Activated T-cell treated with anti-CD3 and anti-CD28 coated beads for 24 hours (primary cell): ENCODE data around the gene DNMT3A.

Experiments used
- DNase-seq: peaks from one replicate; pipeline ENCODE4 v3.0.0-alpha.2; 2020; ENCODE audit warnings: low read depth

Gene DNMT3A

DNA sequence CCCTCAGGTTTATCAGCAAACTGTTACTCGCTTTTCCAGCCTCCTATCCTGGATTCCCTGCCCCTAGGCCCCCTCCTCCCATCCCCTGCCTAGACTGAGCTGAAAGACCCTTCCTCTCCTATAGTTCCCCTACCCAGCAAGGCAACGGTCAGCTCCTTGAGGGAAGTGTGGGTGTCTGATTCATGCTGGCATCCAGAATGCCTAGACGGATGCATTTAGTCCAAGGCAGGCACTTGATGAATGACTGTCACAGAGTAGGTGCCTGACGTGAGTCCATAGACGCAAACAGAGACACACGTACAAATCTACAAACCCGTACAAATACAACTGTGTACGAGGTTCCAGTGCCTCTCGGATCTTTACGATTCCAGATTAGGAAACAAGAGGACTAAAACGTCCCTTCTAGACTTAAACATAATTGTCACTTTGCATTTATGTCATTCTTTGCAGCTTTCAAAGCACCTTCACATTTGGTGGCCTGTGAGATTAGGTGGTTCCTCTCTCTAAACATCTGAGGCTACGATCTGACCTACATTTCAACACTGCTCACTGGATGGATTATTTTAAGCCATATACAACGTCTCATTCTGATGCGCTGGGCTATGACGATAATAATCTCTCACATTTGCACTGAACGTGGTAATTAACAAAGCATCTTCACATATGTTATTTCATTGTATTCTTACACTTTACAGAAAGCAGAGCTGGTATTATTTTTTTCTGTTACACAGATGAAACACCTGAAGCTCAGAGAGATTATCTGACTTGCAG, 36.7 kb downstream of the DNMT3A start:
- DNase-seq = no peak

DNA sequence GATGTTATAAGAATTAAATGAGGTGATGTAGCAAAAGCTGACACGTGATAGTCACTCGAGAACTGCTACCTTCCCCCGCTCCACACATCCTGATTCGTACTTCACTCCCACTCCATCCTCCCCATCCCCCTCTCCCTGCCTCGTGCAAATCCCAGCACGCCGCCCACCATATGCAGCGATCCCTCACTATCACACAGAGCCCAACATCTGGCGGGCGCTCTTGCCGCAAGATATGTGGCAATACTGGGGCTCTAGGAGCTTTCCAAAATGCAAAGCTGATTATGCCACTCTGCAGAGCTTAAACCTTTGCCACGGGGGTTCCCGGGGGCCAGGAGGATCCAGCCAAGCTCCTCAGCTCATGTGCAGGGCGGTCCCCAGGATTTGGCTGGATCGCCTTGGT, 37.4 kb downstream of the DNMT3A start:
- no peak for DNase-seq

DNA sequence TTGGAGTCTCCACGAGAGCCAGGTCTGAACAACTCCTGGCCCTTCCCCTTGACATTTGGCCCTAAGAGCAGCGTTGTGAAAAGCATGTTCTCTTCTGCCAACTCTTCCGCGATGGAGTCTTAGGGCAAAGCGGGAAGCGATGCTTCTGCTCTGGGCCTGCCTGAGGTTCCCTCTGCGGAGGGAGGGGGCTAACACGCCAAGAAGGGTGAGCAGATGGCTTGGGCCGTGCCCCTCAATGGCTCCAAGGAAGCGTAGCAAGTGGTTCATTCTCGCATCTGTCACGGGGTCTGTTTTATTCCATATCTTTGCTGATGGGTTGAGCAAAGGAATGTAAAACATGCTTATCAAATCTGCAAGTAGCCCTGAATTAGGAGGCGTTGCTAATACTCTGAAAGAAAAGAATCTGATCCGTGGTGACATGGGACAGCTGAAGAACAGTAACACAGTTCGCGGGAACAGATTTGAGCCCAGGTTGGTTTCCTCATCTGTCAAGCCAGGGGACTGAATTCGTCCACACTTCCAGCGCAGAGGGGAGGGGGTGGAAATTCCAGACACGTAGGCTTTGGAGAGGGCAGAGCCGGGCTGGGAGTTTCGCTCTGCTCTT, 38.0 kb downstream of the DNMT3A start:
- DNase-seq = no peak

DNA sequence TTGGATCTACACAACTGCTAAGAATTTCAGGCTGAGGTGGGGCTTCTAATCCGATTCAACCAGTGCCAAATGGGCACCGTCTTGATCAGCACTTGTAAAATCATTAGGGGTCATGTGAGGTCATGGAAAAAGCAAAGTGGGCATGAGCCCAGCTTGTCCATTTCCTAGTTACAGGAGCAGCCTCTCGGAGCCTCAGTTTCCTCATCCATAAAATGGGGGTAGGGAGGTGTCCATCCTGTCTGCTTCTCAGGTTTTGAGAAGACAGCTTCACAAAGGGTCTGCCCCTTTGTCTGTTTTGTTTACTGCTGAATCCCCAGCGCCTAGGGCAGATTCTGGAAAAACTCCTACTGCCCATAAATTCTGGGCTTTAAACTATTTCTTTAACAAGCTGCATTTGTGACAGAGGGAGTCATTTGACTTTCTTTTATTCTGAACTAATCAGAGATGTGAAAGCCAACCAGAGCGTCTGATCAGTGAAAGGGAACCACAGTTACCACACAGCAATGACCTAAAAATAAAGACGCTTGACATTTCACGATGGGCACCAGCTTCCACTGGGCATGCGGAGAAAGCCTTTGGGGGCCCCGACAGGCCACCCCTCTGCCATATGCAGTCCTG, 38.9 kb downstream of the DNMT3A start:
- no peak for DNase-seq

DNA sequence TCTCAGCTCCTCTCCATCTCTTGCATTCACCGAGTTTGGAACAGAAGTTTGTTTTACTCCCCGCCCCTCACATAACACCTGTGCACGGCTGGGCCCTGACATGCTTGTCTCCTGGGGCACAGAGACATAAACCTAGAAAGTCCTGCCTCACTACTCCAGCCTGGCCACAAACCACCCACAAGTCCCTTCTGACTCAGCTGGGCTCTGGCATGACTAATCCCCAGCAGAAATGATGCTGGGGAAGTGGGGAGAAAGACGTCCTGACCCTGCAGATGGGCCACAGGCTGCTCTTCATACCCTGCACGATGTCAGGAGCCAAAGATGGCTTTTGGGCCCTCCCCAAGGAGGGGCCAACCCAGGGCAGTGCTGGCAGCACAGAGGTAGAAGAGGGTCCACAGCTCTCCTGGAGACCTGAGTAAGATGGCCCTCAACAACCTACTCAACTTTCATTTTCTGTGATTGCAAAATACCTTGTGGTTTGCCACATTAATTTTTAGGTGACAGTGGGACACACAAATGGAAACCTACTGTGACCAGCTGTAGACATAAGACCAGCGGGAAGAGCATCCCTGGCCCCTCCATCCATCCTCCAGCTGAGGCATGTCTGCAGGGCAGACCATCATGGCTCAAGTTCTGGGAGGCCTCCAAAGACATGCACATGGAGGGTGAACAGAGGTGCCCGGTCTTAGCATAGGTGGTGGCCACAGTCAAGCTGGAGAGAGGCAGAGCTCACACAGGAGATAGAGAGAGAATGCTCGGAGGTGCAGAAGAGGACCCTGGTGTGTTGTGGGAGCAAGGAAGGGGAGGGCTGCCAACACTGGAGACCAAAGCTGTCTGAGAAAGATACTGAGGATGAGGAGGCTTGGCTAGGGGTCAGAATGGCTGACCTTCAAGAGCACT, 40.0 kb downstream of the DNMT3A start:
- DNase-seq = peak; percentile 68

DNA sequence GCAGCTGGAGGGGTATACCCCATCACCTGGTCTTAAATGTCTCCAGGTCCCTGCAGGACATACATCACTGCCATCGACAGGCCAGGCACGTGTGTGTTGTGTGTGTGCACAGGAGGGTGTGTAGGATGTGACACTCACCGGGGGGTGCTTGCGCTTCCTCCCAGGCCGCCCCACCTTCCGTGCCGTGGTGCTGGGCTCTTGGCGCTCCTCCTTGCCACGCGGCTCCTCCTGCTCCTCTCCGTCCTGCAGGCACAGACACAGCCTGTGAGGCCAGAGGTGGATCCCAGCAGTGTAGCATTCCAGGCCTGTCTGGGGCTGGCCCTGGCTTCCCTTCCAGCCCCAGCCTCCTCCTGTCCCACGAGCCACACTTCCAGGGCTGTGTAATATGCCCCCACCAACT, 41.7 kb downstream of the DNMT3A start:
- DNase-seq = no peak

DNA sequence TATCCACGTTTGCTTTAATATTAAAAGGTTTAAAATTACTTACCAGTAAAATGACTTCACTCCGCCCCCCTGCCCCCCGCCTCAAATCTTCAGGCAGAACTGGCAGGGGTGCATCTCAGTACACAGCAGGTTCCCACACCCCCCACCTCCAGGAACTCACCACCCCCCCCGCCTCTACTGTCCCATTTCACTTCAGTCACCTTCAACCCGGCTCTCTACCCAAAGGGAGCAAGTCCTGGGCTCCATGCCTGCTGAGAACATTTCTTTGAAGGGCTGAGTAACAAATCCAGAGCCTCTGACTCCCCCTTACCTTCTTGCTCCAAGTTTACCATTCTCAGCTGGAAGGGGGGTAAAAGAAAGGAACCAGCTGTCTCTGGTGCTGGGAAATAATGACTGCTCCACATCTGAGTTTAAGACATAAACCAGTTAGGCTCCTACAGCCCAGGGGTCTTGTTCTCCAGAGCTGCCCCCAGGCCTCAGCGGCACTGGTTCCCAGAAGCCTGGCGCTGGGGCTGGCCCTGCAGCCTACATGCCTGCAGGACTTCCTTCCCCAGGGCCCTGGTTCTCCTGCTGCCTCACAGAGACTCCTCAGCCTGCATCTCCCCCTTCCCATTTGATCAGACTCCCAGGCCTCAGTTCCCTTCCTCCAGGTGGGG, 42.8 kb downstream of the DNMT3A start:
- DNase-seq = no peak

DNA sequence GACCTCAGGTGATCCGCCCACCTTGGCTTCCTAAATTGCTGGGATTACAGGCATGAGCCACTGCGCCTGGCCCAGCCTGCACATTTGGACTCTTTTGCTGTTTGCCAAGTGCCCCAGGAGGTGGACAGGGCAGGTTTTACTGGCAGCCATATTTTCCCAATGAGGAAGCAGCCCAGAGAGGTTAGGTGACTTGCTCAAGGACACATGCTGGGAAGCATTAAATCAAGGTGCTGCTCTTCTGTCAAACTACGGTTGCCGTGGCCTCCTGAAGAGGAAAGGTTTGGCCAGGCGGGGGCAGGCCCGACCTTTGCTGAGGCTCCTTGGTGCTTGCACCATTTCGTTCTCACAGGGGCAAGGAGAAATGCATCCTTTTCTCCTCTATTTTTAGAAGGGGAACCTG, 44.0 kb downstream of the DNMT3A start:
- no peak for DNase-seq

DNA sequence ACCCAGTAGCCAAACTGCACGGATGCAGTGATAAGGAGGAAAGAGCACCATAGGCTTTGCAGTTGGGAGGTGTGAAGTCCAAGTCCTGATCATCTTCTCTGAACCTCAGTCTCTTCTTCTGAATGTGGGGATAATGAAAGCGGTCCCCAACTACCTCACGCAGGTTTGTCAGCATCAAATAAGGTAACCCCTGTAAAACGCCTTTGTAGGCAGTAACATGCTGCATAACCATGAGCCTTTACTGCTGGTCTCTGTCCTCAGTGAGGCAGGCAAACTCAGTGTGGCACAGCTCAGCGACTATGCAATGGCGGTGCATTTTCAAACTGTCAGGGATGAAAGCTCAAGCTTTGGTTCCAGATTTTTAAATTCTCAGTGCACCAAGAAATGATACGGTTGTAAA, 46.1 kb downstream of the DNMT3A start:
- no peak for DNase-seq

DNA sequence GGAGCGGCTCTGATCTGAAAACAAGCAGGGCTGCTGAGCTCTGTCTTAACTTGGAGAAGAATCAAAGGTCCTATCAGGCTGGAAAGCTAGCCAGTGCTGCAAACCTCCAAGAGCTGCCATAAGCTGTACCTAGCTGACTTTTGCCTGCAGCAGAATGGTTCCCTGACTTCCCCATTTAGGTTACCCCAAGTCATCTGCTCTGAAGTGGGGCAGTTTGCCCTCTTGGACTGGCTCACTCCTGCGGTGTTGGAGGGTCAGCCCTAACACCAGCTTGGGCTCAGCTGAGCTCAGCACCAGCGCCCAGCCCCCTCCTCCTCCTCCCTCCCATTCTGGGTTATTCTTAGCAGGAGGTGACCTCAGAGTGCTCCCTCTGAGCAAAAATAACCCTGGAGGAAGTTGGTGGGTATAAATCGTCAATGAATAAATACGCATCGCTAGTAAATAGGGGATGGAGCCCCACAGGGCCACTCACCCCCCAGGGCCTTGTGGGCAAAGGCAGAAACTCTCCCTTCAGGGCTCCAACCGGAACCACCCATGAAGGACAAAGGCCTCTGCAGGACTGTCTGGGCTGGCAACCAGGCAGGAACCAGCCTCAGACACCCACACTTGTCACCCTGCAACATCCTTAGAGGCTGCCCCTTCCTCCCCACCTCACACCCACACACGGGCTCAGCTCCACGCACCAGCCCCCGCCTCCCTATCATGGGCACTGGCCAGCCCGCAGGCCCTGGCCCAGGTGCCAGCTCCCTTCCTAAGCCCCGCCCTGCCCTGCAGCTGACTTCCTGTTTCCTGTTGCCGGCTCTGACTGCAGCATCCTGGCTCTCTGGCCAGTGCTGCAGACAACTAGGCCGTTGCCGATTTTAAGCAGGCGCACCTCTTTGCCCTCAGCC, 46.9 kb downstream of the DNMT3A start:
- DNase-seq = peak; percentile 62

DNA sequence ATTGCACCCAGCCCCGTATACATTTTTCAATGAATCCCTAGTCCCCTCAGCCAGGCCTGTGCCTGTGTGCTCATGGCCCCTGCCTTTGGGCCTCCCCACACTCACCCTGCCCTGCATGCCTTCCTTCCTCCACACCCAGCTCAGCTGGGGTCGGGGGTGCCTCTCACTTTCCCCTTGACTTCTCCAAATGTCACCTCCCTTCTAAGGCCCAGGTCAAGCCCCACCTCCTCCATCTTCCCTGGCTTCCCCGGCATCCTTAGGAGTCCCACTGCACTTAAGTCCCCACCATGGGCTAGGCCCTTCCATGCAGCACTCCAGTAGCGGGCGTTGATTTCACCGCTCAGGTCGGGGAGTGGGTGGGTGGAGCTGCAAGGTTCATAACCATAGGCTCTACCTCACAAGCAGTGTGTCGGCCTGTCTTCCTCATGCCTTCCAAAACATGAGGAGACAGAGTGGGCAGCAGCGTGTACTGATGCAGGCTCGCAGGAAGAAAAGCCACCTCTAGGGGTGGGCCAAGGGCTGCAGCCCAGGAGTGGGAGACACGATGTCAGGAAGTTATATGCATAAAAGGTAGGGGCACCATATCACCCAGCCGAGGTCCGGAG, 47.7 kb downstream of the DNMT3A start:
- no peak for DNase-seq

DNA sequence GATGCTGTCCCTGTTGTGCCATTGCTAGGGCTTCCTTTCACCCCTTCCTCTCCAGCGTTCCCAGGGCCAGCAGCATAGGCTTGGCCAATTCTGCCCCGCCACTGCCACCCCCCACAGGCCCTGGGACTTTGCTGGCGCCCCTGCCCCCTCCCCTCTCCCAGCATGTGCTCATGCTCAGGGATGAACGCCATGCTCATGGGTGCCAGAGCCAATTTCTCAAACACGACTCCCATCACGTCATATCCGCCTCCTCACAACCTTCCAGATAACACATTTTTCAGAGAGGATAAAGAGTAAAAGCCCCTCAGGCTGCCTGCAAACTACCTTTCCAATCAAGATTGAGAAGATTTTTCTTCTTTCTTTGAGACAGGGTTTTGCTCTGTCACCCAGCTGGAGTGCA, 48.6 kb downstream of the DNMT3A start:
- no peak for DNase-seq

DNA sequence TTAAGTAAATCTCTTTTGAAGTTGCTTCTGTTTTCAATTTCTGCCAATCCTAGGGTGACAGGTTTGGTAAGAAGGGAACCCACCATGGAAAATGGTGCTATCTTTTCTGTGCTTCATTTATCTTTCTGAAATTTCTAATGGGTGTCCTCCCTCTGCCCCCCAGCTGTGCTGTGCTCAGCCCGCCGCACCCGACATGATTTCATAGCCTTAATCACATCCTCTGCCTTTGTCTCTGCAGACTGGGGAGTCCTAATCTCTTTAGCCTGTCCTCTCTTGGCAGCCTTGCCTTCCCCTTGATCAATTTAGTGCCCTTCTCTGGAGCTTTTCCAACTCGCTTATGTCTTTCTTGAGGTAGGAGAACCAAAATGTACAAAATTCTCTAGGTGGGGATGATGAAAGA, 49.3 kb downstream of the DNMT3A start:
- DNase-seq = no peak

DNA sequence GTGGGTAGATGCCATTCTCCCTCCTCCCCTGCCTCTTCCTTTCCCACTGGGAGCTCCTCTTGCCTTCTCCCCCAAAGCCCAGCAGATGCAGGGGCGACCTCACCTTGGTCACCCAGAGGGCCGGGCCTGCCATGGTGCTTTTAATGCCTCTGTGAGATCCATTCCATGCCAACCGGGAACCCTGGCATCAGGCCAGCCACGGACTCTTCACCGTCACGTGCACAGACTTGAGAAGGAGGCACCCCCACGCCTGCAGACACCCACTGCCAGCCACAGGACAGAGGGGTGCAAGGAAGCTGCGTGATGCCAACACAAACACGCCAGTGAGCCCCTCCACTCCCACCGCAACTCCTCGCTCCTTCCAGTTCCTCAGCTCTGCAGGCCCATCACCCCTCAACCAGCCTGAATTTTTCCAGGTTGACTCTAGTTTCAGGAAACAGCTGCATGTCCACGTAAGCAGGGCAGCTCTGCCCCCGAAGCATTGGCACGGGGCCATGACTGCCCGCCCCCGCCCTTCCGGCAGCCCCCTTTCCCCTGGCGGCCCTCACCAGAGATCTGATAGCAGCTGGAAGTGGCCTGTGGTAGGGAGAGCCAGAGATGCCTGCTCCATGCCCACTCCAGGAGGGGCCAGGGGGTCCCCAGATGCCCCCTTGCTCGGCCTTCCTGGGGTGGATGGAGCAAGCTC, 50.8 kb downstream of the DNMT3A start:
- no peak for DNase-seq

DNA sequence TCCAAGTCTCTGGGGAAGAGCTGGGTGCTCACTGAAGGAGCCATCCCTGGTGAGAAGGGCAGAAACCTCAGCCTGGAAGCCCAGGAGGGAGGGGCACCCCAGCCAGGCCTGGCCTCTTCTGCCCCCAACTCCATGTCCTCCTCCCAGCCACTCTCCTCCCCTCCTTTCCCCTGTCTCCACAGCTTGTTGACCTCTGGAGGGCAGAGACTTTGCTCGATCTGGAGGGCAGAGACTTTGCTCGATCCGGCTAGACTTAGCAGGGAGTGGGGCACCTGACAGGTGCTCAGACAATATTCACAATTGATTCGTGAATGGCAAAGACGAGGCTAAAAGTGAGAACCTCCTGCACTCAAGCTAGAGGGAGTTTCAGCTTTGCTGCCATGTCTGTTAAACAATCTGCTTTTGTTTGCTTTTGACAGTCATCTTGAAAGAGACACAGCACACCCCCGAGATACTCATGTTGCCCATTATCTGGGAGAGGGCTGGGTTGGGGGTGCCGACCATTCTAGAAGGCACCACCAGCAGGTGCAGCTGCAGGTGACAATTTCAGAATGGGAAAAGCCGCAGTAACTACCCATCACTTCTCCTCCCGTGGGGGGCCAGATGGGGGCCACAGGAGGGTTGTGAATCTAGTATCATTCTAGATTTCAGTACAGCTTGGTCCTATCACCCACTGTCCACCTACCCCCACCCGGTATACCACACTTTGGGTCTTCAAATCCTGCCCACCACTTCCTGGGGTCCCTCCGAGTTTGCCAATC, 54.8 kb downstream of the DNMT3A start:
- no peak for DNase-seq

DNA sequence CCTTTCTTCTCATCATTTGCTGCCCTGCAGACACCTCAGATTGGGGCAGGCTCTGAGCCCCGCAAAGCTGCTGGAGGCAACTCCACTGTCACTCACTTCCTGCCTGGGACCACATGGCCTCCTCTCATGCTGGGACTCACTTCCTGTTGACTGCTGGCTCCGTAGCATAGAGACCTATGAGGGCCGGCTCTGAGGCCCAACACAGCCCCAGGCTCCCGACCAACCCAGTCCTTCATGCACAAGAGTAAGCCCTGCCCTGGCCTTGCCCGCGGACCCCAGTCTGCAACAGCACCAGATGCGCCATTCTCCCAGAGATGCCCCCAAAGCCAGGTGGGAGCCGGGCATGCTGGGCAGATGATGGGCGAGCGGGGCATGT, 55.7 kb downstream of the DNMT3A start:
- DNase-seq = peak; percentile 63

DNA sequence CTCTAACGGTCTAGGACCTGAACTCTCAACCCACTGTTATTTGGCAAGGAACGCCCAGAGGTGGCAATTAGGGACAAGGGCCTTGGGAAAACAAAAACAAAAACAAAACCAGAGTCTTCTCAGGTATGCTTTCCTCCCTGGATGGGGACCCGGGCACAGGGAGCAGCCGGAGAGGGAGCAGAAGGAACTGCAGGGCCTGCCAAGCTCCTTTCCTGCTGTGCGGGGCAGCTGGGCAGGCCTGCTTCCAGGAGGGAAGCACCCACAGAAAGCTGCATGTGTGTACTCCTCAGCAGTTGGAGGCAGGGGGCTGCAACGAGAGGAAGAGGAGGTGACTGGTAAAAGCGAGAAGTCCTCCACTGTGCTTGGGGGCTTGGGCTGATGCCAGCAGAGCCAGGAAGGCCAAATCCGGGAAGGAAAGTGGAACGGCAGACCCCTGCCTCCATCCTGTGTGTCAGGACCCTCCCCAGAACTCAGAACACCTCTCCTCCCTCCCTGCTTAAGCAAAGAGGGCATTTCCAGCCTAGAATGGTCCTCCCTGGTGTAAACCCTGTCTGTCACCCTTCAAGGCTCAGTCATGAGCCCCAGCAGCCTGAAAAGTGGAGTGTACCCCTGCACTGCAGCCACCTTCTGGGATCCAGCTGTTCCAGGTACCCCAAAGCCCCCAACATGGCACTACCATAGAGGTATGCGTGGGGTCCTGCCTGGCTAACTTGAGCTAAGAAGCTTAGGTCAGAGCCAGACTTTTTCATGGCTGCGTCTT, 56.3 kb downstream of the DNMT3A start:
- no peak for DNase-seq

DNA sequence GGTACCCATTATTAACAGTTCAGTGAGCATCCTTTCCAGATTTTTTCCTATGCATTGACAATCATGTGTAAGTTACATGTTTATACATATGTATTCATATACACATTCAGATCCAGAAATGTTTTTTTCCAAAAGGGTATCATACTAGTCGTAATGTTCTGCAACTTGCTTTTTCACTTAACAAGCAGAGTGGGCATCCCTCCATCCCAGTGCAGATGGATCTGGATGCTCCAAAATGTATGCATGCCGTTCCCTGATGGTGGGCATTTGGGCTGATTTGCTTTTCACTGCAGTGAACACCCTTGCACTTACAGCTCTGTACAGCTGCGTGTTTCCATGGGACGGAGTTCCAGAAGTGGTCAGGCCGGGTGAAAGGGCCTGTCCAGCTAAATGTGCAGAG, 57.0 kb downstream of the DNMT3A start:
- no peak for DNase-seq
